T-helper 2 cell treated with Interferon-gamma antibody and Interleukin-4, amounts not matched to agents 100 ng/mL and 5 ng/mL, for 36 hours (primary cell): Measurements from ENCODE around the gene CYP21A2. TPM values are rescaled to one million over a fixed set of nuclear protein-coding genes. Genes with fewer than 3 reads are reported as not detected.
"Not testable (repeated sequence)": the region's sequence is repeated elsewhere in the genome, so short reads cannot be mapped to it uniquely, and the experiment has no call there.

Source experiments
- intact Hi-C: fragments of 100-400 bp; cut with micrococcal nuclease; formaldehyde crosslinking; loops from one replicate; pipeline ENCODE4 v1.15.1; 2023
- total RNA-seq: library from RNA; stranded (reverse); gene quantifications from 2 replicates; pipeline ENCODE4 v1.2.3, GENCODE V29; 2022

CYP21A2 gene
- total RNA-seq, 1 donor from 2014 or later: 0.59 TPM

DNA sequence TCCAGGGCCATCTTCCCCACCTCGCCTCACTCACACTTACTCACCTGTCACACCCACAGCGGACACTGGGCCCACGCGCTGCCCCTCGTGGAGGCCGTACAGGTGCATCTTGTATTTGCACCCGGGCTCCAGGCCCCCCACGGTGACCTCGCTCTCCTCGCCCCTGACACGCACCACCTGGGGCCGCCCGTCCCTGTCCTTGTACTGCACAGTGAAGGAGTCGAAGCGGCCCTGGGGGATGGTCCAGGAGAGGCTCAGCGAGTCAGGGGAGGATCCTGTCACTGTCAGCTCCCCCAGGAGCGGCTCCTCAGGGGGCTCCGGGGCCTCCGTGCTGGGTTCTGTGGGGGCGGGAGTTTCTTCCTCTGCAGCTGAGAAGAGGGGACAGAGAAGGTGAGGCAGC, 14.4 kb downstream of the CYP21A2 start:
- intact Hi-C loops: not testable (repeated sequence)

DNA sequence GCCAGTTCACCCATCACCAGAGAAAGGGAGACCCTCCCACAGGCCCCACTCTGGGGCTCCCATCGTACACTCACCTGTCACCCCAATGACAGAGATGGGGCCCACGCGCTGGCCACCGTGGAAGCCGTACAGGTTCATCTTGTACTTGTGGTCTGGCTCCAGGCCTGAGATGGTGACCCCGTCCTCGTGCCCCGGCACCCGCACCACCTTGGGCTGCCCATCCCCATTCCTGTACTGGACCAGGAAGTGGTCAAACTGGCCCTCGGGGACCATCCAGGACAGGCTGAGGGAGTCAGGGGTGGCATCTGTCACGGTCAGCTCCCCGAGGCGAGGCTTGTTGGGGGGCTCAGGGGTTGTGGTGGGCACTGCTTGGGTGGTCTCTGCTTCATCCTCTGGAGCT, 15.1 kb downstream of the CYP21A2 start:
- intact Hi-C loops: not testable (repeated sequence)

DNA sequence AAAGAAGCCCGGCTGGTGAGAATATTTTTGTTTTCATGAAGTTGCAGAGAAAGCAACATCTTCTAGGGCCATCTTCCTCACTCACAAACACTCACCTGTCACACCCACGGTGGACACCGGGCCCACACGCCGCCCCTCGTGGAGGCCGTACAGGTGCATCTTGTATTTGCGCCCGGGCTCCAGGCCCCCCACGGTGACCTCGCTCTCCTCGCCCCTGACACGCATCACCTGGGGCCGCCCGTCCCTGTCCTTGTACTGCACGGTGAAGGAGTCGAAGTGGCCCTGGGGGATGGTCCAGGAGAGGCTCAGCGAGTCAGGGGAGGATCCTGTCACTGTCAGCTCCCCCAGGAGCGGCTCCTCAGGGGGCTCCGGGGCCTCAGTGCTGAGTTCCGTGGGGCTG, 17.5 kb downstream of the CYP21A2 start:
- intact Hi-C loops: not testable (repeated sequence)

DNA sequence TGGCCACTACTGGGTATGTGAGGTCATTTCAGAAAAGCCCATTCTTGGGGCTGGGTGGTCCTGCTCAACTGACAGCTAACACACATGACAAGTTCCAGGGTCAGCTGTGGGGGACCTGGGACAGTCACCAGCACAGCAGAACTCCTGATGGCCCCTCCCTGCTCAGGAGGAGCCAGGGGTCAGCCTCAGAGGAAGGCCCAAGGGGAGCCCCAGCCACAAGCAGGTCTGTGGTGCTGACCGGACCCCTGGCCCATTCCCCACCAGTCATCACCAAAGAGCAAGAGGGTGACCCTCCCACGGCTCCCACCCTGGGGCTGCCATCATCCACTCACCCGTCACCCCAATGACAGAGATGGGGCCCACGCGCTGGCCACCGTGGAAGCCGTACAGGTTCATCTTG, 18.0 kb downstream of the CYP21A2 start:
- intact Hi-C loops: no loop called here

DNA sequence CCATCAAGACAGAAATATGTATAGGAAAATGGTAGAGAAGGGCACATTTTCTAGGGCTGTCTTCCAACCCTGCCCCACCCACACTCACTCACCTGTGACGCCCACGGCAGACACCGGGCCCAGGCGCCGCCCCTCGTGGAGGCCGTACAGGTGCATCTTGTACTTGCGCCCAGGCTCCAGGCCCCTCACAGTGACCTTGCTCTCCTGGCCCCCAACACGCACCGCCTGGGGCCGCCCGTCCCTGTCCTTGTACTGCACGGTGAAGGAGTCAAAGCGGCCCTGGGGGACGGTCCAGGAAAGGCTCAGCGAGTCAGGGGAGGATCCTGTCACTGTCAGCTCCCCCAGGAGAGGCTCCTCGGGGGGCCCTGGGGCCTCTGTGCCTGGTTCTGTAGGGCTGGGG, 19.8 kb downstream of the CYP21A2 start:
- intact Hi-C loops: no loop called here

DNA sequence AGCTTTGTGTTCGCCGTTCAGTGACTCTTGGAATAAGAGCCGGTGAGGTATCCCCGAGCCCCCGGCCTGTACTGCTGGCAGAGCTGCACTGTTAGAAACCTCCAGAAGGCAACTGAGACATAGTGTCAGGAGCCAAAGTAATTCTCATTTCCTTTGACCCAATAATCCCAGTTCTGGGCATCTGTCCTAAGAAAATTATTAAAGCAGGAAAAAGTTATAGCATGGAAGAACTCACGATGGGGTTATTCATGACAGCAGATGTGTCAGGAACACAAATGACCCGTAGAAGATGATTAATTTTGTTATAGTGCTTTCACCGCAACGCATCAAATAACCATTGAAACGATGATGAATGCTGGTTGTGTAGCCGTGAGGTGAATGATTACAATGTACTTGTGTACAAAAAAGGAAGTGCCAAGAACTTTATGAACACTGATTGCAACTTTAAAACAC, 20.3 kb downstream of the CYP21A2 start:
- intact Hi-C loops: no loop called here

DNA sequence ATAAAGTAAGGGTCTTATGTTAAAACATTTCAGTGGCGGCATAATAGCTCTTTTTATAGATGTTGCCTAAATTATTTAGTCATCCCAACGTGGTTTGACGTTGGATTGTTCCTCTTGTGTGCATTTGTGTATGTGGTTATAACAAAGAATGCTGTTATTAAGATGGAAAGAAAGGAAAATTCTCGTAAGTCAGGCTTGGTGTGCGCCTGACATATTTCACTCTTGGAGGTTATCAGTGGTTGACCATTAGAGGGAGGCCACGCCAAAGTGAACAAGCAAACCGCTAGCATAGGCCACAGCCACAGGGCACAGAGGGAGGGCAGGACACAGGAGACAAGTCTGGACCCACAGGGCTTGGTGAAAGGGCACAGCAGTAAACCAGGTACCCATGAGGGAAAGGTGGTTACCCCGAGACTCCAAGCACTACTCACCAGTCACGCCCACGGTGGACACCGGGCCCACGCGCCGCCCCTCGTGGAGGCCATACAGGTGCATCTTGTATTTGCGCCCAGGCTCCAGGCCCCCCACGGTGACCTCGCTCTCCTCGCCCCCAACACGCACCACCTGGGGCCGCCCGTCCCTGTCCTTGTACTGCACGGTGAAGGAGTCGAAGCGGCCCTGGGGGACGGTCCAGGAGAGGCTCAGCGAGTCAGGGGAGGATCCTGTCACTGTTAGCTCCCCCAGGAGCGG, 22.9 kb downstream of the CYP21A2 start:
- intact Hi-C loops: no loop called here

DNA sequence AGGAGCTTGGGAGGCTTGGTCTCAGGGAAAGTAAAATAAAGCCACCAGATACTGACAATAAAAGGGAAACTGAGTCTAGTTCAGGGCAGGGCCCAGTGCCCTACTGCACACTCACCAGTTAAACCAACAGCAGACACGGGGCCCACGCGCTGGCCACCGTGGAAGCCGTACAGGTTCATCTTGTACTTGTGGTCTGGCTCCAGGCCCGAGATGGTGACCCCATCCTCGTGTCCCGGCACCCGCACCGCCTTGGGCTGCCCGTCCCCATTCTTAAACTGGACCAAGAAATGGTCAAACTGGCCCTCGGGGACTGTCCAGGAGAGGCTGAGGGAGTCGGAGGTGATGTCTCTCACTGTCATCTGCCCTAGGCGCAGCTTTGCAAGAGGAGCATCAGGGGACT, 26.5 kb downstream of the CYP21A2 start:
- intact Hi-C loops: no loop called here

DNA sequence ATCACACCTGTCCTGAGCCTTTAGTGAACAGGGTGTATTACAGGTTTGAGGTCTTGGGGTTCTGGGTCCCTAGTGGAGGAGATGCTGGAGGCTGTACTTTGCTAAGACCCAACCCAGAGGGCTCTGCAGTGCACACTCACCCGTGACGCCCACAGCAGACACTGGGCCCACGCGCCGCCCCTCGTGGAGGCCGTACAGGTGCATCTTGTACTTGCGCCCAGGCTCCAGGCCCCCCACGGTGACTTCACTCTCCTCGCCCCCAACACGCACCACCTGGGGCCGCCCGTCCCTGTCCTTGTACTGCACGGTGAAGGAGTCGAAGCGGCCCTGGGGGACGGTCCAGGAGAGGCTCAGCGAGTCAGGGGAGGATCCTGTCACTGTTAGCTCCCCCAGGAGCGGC, 29.3 kb downstream of the CYP21A2 start:
- intact Hi-C loops: not testable (repeated sequence)

DNA sequence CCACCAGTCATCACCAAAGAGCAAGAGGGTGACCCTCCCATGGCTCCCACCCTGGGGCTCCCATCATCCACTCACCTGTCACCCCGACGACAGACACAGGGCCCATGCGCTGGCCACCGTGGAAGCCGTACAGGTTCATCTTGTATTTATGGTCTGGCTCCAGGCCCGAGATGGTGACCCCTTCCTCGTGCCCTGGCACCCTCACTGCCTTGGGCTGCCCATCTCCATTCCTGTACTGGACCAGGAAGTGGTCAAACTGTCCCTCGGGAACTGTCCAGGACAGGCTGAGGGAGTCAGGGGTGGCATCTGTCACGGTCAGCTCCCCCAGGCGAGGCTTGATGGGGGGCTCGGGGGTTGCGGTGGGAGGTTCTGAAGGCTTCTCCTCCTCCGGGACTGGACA, 30.1 kb downstream of the CYP21A2 start:
- intact Hi-C loops: not testable (repeated sequence)

DNA sequence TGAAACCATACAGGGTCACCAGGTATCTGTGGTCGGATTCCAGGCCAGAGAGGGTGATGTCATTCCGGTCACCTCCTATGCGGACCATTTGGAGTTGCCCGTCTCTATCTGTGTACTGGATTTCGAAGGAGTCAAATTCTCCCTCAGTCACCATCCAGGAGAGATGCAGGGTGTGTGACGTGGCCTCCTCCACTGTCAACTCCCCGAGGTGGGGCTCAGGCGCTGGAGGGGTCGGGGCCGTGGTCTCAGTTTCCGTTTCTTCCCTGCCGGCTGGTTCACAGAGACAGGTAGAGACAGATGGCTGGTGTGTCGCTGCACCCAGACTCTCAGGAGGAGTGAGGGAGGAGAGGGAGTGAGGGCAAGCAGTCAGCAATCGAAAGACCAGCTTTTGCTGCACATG, 30.7 kb downstream of the CYP21A2 start:
- intact Hi-C loops: no loop called here

DNA sequence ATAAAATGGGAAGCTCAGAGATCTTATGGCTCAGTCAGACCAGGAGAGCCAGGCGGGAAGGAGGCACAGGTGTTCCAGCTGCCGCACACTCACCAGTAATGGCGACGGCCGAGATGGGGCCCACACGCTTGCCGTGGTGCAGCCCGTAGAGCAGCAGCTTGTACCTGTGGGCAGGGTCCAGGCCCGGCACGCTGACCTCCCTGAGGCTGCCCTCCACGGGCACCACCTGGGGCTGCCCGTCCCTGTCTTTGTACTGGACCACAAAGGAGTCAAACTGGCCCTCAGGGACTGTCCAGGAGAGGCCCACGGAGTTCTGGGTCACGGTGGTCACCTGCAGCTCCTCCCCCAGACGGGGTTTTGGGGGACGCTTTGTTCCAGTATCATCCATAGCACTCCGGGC, 31.2 kb downstream of the CYP21A2 start:
- intact Hi-C loops: no loop called here

DNA sequence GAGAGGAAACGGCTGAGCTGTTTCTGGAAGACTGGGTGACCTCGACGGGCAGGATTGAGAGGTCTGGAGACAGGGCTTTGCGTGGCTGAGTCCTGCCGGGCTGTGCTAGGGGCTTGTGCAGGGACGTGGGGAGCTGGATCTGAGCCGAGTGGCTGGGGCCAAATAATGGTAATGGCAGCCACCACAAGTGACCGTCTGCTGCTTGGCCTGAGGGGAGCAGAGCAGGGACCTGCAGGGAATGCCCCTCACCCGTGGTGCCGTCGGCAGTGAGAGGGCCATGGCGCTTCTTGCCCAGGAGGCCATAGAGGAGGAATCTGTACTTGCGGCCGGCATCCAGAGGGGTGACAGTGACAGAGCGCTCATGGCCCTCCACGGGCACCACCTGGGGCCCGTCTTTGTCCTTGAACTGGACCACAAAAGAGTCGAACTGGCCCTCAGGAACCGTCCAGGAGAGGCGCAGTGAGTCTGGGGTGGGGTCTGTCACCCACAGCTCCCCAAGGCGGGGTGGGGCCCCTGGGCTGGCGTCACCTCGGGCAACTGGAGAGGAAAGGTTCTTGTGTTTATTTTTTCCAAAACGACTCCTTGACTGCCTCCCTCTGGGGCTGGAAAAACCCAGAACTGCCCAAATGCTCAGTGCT, 31.8 kb downstream of the CYP21A2 start:
- intact Hi-C loops: no loop called here

DNA sequence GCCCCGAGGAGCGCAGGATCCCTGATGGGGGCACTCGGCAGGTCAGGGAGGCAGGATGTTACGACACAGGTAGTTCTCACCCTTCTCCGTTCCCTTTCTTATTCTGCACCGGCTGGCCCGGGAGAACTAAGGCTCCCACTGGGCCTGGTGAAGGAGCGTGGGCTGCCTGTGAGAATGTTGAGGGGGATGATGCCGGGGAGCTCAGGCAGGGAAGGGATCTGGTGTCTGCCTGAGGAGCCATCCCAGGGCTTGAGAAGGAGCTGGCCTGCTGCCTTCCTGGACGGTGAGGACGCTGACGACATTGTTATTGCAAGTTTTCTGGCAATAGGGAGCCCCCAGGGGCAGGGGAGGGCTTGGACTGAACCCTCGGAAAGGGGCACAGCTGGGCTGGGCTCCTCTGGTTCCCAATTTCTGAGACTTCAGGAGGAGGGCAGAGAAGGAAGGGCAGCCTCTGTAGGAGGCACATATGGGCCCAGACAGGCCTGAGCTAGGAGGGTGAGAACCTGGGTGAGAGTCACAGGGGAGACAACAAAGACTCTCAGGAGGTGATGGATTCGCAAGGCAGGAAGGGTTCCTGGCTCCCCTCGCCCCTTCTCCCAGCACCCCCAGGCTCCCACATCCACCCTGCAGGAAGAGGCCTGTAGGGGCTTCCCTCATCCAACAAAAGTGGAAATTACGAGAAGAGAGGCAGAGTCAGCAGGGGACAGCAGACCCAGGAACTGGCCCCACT, 32.8 kb downstream of the CYP21A2 start:
- intact Hi-C loops: no loop called here

DNA sequence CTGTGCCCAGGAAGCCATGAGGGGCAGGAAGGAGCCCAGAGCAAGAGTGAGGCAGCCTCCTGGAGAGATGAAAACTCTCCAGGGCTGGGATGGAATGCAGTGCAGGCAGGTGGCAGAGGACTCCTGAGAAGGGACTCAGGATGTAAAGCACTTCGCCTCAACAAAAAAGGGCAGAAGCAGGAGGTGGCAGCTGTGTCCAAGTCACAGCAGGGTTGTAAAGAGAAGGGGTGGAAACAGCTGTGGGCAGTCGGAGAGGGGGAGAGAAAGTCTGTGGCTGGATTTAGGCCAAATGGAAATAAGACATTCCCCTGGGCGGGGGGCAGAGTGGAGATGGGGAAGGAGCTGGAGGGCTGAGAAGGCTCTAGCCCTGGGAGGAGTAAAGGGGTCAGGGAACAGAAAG, 34.9 kb downstream of the CYP21A2 start:
- intact Hi-C loops: no loop called here

DNA sequence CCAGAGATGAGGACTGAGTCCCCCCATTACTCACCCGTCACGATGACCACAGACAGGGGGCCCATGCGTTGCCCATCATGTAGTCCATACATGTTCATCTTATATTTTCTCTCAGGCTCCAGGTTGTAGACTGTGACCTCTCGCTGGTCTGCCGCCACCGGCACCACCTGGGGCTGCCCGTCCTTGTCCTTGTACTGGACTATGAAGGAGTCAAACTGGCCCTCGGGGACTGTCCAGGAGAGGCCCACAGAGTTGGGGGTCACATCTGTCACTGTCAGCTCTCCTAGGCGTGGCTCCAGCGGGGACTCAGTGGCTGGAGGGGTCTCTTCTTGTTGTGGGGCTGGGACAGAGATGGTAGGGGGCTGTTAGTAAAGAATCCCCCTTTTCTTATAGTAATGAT, 35.4 kb downstream of the CYP21A2 start:
- intact Hi-C loops: no loop called here

DNA sequence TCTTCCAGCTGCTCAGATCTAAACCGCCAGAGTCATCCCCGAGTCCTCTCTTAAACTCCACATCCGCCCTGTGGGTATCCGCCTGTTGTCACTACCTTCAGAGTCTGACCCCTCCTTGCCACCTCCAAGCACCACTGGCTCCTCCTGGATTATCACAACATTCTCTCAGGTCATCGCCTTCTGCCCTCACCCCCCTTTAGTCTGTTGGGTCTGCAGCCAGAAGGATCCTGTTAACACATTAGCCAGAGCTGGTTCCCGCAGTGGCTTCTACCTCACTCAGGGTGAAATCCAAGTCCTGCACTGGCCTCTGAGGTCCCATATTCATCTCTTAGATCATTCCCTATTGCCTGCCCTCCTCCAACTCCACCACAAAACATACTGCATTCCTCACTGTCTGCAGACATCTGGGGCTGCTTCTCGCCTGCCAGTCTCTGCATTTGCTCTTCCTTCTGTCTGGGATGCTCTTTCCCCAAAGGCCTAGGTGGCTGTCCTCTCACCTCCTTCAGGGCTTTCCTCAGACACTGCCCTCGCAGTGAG, 36.8 kb downstream of the CYP21A2 start:
- intact Hi-C loops: no loop called here

DNA sequence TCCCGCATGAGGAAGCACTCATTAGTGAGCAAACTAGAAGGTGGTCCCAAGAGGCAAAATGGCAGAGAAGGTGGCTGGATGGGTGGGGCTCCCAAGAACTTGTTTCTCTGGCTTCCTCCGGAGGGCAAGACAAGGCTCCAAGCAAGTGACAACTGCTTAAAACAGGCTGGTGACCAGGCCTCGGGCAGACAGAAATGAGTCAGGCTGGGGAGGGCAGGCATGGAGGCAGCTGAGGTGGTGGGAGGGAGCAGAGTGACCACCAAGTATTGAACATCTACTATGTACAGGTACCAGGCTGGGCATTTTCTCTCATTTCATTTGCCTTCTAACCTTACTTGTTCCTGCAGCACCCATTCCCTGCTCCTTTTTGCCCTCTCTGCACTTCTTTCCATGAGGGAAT, 37.6 kb downstream of the CYP21A2 start:
- intact Hi-C loops: no loop called here

DNA sequence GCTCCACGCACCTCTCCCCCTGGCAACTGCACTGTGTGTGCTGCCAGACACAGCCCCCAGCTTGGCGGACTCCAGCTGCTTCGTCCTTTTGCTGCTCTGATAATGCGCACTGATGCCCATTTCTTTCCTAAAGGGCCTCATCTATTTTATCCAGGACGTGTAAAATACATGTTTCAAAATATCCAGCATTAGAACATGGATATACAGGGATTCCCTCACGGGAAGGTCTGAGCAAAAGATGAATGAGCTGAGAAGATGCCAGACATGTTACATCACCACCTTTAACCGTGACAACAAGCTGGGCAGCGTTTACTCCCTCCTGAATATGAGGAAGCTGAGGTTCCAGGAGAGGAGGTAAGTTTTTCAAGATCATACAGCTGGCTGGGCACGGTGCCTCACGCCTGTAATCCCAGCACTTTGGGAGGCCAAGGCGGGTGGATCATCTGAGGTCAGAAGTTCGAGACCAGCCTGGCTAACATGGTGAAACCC, 38.1 kb downstream of the CYP21A2 start:
- intact Hi-C loops: no loop called here

DNA sequence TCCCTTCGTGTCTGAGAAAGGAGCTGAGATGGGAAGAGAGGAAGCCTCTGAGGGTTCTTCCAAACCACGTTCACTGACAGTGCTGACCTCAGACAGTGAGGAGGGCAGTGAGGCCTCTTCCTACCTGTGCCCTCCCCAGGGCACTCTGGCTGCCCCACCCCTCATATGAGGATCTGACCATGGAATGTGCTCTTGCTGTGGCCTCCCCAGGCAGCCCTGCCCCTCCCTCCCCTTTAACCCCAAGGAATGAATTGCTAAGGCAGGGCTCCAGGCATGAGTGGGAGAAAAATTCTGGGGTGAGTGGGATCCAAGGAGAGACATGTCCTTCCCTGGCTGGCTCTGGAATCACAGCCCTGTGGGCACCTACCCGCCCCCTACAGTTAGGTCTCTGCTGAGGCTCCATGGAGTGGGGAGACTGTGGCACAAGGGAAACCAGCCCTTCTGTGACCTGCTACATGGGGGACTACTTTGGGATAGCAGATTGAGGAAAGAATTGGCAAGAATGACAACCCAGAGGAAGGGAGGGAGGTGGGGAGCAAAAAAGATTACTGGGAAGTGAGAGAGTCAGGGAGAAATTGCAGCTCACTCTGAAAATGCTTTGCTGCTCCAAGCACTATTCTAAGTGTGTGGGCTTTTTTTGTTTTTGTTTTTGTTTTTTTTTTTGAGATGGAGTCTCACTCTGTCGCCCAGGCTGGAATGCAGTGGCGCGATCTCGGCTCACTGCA, 41.5 kb downstream of the CYP21A2 start:
- intact Hi-C loops: no loop called here

DNA sequence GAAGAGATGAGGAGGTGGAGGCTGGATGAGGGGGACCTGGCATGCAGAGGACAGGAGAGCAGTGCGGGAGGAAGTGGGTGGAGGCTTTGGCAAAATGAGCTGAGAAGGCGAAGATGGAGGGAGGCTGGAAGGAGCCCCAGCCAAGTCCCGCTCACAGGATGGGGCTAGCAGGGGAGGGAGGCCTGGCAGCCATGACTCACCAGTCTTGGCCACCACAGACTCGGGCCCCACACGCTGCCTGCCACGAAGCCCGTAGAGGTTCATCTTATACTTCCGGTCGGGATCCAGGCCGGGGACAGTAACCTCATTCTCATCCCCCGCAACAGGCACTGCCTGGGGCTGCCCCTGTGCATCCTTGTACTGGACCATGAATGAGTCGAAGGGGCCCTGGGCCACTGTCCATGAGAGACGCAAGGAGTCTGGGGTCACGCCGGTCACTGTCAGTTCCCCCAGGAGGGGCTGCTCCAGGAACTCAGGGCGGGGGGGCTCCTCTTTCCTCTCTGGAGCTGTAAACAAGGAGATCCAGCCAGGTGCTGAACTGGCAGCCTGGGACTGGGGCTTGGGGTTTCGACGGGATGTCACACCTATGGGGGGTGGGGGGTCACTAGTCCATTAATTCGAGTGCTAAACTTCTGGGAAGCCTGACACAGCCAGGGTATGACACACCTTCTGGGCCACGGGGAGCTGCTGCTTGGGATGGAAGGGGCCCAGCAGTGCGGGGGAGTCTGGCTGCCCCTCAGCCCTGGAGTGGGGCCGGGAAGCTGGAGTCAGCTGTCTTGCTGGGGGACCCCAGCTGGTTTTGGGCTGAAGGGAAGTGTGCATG, 43.2 kb downstream of the CYP21A2 start:
- intact Hi-C loops: no loop called here
